Right lung (tissue), 5 donors: Measurements from ENCODE around the gene POU4F3. TPM values are rescaled to one million over a fixed set of nuclear protein-coding genes. Genes with fewer than 3 reads are reported as not detected.

ENCODE experiments used
- polyA plus RNA-seq, 5 donors: library from polyadenylated mRNA; unstranded; fragments of 120-200 nt; gene quantifications; one replicate each; pipeline versions ENCODE4 v1.2.1 to v1.2.3, GENCODE V29; 2013; ENCODE audit warnings: inconsistent platforms in 1 of 5, low replicate concordance in 1 of 5; ENCODE audit not compliant: insufficient read length in 5 of 5, insufficient read depth in 1 of 5

POU4F3 gene
- polyA plus RNA-seq, 5 donors, result 0.06 to 0.13 (median 0.09) TPM; not detected in 1

Other genes starting within 250 kb of the POU4F3 start
- 1 to 10 TPM in 3 of 5 donors, under 1 TPM in 2; 0.77 to 2.2 (median 1.1) TPM for gene PLAC8L1, start 233.3 kb upstream of the POU4F3 start, polyA plus RNA-seq
- gene LARS1, start 156.2 kb upstream of the POU4F3 start, polyA plus RNA-seq, result 100 to 1,000 TPM; 116 to 163 (median 134) TPM
- gene RBM27, start 135.2 kb upstream of the POU4F3 start, polyA plus RNA-seq, result 10 to 100 TPM; 21.2 to 30.7 (median 28.5) TPM
- 100 to 1,000 TPM; 101 to 168 (median 152) TPM for gene TCERG1, start 108.5 kb downstream of the POU4F3 start, polyA plus RNA-seq
- not detected for gene GPR151, start 177.4 kb downstream of the POU4F3 start, polyA plus RNA-seq